GM12891 (cell line): Measurements from ENCODE around the gene ENTPD8.

Experiments
- DNase-seq: peaks from one replicate; pipeline ENCODE4 v3.0.0; 2011; ENCODE audit warnings: low spot score; ENCODE audit not compliant: insufficient read length
- FAIRE-seq: peaks from 2 replicates; lab custom pipeline; 2011; peaks lifted over from hg19 to GRCh38; lab: Jason Lieb, UNC
- PAX5 ChIP-seq: IDR thresholded peaks from 2 replicates; pipeline ENCODE4 v1.6.1; 2011; ENCODE audit warnings: low read length, moderate library complexity, mild to moderate bottlenecking; ENCODE audit not compliant: insufficient read depth, severe bottlenecking
- POLR2A ChIP-seq: IDR thresholded peaks from 2 replicates; pipeline ENCODE4 v1.6.1; 2011; ENCODE audit warnings: low read depth, low read length, control low read depth
- POLR2AphosphoS5 ChIP-seq: IDR thresholded peaks from 2 replicates; pipeline ENCODE4 v1.6.1; 2011; ENCODE audit warnings: low read depth, low read length, control low read depth
- POU2F2 ChIP-seq: IDR thresholded peaks from 2 replicates; pipeline ENCODE4 v1.6.1; 2011; ENCODE audit warnings: low read depth, mild to moderate bottlenecking, control low read depth, low read length, moderate library complexity
- SPI1 ChIP-seq: IDR thresholded peaks from 2 replicates; pipeline ENCODE4 v1.6.1; 2011; ENCODE audit warnings: low read depth, low read length, control low read depth
- TAF1 ChIP-seq: IDR thresholded peaks from 2 replicates; pipeline ENCODE4 v1.6.1; 2011; ENCODE audit warnings: low read depth, low read length, control low read depth

The ENTPD8 gene

DNA sequence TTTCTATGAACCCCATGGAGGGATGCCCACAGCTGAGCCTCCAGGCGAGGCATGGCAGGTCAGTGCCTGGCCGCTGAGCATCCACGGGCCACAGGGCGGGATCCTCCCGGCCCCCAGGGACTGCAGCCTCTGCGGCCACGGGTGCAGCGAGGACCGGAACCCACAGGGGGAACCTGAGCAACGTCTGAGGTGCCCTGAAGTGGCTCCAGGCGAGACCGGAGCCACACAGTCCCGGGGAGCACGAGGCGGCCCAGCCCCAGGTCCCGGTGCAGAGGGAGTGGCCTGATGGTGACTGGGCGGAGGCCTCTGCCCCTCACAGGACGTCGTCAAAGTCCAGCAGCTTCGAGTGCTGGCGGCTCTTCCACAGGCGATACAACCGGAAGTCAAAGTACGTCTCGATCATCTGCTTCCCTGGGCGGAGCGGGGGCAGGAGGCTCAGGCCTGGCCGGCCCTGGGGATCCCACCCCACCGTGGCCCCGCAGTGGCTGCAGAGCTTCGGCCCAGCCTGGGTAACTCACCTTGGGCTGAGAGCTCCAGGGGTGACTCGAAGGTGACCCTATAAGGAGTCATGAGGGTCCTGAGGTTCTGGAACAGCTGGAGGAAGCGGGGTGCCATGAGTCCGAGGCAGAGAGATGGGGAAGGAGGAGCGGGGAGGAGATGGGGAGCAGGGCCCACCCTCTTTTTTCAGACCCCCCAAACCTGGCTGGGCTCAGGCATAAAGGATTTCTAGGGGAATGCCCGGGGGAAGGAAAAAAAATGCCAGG is 8.1 kb upstream of the ENTPD8 start:
- no peak for TF ChIP-seq SPI1
- no peak for TF ChIP-seq TAF1
- TF ChIP-seq POLR2A: no peak
- TF ChIP-seq POU2F2: no peak
- no peak for TF ChIP-seq PAX5
- TF ChIP-seq POLR2AphosphoS5: no peak
- DNase-seq (no peak), FAIRE-seq (no peak)

DNA sequence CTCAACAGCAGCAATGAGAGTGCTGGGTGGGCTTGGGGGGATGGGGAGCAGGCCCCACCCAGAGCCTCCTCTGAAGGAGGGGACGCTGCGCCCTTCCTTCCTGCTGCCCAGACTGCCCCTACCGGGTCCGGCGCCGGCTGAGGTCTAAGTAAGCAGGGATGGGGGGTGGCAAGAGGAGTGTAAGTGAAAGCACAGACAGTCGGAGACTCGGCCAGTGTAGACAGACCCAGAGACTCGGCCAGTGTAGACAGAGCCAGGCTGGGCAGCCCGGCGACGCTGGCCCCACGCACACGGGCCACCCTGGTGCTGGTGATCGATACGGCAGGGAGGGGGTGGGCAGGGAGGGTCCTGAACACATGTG is 7.4 kb upstream of the ENTPD8 start:
- no peak for DNase-seq
- no peak for TF ChIP-seq SPI1
- TF ChIP-seq POLR2A: no peak
- no peak for TF ChIP-seq PAX5
- no peak for TF ChIP-seq POU2F2
- TF ChIP-seq TAF1: no peak
- no peak for TF ChIP-seq POLR2AphosphoS5
- no peak for FAIRE-seq

DNA sequence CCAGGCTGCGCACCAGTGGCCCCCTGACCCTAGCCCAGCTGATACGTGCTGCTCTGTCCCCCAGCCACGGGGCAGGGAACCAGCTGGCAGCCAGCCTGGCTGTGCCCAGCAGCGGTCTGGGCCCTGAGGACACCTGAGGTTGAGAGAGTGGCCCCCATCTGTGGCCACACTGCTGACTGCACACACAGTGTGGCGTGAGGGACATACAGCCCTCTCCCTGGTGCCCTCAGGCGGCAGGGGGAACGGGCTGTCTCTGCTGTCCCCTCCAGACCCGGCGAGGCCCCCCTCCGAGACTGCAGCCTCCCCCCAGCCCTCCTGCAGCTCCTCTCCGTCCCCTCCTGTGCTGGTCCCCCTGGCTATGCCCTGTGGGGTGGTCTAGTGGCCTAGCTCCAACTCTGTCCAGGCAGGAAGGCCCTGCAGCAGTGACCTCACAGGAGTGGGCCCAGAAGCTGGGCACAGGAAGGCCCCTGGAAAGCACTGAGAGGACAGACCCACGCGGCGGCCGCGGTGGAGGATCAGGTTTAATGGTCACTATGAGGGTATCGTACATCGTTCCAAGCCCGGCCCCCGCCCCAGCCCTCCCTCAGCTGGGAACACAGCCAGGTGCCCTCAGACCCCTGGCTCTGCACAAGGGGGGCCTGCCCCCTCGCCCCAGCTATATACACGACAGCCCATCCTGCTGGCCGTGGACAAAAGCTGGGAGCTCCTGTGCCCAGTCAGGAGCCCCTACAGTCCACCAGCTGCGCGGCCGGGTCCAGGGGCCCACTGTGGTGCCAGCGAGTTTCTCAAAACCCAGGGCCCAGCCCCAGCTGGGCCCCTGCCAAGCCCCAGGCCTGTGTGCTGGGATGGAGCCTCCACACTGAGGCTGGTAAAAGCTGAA is 6.8 kb upstream of the ENTPD8 start:
- DNase-seq: no peak
- no peak for FAIRE-seq
- TF ChIP-seq SPI1 (no peak), PAX5 (no peak), TAF1 (no peak), POLR2A (no peak), POU2F2 (no peak), POLR2AphosphoS5 (no peak)

DNA sequence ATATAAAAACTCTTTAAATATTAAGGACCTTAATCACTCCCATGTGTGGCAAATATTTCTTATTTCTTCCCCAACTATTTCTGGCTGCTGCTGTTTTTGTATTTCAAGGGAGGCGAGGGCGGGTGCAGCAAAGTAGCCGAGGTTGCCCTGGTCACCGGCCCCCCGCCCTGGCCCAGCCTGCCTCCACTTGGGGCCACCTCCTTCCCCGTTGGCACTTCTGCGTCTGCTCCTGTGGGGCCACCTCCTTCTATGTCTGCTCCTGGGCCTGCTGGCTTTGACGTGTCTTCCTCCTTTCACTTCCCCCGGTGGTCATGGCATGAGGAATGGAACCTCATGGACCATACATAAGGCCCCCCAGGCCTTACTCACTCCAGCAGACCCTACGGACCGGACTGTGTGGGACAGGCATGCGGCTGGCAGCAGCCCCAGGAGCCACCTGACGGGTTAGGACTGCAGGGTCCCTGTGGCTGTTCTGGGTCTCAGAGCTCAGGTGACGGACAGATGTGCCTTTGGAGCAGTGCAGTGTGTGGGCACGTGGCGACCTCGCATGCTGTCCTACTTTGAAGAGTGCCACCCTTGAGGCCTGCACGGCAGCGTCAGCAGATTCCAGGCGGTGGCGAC is 5.8 kb upstream of the ENTPD8 start:
- FAIRE-seq: no peak
- no peak for TF ChIP-seq POLR2AphosphoS5
- no peak for TF ChIP-seq TAF1
- no peak for TF ChIP-seq POLR2A
- TF ChIP-seq PAX5: no peak
- TF ChIP-seq SPI1: no peak
- TF ChIP-seq POU2F2: no peak
- no peak for DNase-seq

DNA sequence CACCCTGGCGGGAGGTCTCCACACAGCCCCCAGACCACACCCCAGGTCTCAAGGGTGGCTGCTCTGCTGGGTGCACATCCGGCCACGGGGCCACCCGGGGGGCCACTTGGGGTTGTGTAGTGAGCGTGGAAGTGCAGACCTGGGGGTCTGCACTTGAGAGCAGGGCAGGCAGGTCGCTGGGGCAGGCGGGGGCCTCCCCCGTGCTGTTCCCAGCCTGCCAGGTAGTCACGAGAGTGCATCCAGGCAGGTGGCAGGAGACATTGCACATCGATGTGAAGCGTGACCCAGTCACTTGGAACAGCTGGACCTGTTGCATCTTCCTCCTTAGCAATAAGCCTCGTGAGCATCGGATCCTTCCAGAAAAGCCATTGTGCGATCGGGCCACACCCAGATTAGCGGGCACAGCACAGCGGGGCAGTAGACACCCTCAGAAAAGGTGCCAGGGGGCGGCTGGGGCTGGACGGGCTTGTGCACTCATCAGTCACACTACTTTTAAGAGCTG is 4.8 kb upstream of the ENTPD8 start:
- TF ChIP-seq SPI1 (no peak), POLR2AphosphoS5 (no peak), TAF1 (no peak), POU2F2 (no peak), PAX5 (no peak), POLR2A (no peak)
- FAIRE-seq (no peak), DNase-seq (no peak)

DNA sequence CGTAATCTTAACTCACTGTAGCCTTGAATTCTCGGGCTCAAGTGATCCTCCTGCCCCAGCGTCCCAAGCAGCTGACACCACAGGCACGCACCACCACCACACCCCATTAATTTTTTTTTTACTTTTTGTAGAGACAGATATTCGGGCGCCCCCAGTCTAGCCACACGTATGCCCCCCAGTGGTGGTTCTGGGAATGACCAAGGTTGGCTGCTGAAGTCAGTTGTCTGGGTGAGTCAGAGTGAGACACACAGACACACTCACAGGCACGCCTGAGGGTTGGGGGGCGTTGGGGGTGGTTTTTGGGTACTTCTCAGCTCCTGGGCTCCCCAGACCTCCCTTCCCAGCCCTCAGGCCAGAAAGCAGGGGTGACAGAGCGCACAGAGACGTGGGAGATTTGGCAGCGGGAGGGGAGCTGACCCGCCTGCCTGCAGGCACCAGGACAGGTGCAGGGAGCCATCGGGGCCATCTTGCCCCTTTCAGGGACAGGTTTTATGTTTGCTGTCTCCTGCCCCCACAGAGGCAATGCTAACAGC is 4.2 kb upstream of the ENTPD8 start:
- TF ChIP-seq TAF1 (no peak), POLR2AphosphoS5 (no peak), PAX5 (no peak), POLR2A (no peak), POU2F2 (no peak), SPI1 (no peak)
- DNase-seq: peak; percentile 92
- peak; percentile 84 for FAIRE-seq

DNA sequence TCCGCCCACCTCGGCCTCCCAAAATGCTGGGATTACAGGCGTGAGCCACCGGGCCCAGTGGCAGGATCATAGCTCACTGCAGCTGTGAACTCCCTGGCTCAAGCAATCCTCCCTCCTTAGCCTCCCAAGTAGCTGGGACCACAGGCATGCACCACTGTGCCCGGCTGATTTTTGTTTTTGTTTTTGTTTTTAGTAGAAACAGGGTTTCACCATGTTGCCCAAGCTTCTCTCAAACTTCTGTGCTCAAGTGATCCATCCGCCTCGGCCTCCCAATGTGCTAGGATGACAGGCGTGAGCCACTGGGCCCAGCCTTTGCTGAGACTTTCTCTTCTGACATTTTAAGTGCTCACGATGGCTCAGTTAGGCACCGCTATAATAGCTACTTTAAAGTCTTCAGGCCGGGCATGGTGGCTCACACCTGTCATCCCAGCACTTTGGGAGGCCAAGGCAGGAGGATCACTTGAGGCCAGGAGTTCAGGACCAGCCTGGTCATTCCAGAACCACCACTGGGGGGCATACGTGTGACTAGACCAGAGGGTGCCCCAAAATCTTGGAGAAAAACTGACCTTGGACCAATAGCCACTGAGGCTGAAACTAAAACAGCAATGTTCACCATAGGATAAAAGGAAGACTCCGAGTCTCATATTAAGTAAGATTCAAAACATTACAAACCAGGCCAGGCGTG is 3.1 kb upstream of the ENTPD8 start:
- no peak for FAIRE-seq
- DNase-seq: no peak
- TF ChIP-seq POLR2AphosphoS5: no peak
- no peak for TF ChIP-seq PAX5
- no peak for TF ChIP-seq TAF1

DNA sequence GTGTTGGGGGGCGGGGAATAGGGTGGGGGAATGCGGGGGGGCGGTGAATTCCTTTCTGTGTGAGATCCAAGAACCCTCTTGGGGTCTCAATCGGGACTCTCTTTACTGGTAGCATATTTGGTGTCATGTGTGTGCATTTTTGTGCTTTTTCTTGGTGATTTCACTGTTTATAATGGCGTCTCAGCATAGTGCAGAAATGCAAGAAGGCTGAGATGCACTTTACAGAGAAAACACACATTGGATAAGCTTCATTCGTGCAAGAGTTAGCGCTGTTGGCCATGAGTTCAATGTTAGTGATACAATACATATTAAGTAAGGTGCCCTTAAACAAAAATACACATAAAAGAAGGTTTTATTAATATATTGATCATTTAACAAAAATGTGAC is 771 bp upstream of the ENTPD8 start:
- DNase-seq (no peak), FAIRE-seq (no peak)
- no peak for TF ChIP-seq POLR2AphosphoS5
- no peak for TF ChIP-seq POLR2A
- TF ChIP-seq POU2F2: no peak
- no peak for TF ChIP-seq SPI1
- no peak for TF ChIP-seq TAF1
- TF ChIP-seq PAX5: no peak
